NCI-H146 (cell line): Measurements from ENCODE around the gene MND1.
"Not testable (repeated sequence)": the region's sequence is repeated elsewhere in the genome, so short reads cannot be mapped to it uniquely, and the experiment has no call there.

ENCODE experiments used
- DNase-seq: peaks from one replicate; lab custom pipeline; 2025; lab: John Stamatoyannopoulos, UW

Gene MND1

GRCh38 chr4:153403726-153404125 lies 59.2 kb downstream of the MND1 start:
- DNase-seq = no peak

GRCh38 chr4:153407906-153408305 lies 63.4 kb downstream of the MND1 start:
- DNase-seq = no peak

GRCh38 chr4:153408932-153409331 lies 64.4 kb downstream of the MND1 start:
- no peak for DNase-seq

GRCh38 chr4:153409412-153409811 lies 64.9 kb downstream of the MND1 start:
- no peak for DNase-seq

- DNase-seq = no peak
Measured at GRCh38 chr4:153409924-153410501, 65.5 kb downstream of the MND1 start.

GRCh38 chr4:153413842-153414241 lies 69.4 kb downstream of the MND1 start:
- DNase-seq = no peak

GRCh38 chr4:153416456-153416855 lies 72.0 kb downstream of the MND1 start:
- not testable (repeated sequence) for DNase-seq

GRCh38 chr4:153418121-153418520 lies 73.6 kb downstream of the MND1 start:
- DNase-seq = no peak

- peak; percentile 42 for DNase-seq
Measured at GRCh38 chr4:153418558-153418957, 74.1 kb downstream of the MND1 start.

- DNase-seq = no peak
Measured at GRCh38 chr4:153419029-153419428, 74.5 kb downstream of the MND1 start.

- no peak for DNase-seq
Measured at GRCh38 chr4:153419673-153420278, 75.3 kb downstream of the MND1 start.

GRCh38 chr4:153420361-153420760 lies 75.9 kb downstream of the MND1 start:
- DNase-seq = no peak

GRCh38 chr4:153421941-153422340 lies 77.5 kb downstream of the MND1 start:
- DNase-seq = no peak

GRCh38 chr4:153426207-153426885 lies 81.9 kb downstream of the MND1 start:
- no peak for DNase-seq

GRCh38 chr4:153427363-153428071 lies 83.0 kb downstream of the MND1 start:
- DNase-seq = no peak

- no peak for DNase-seq
Measured at GRCh38 chr4:153428941-153429475, 84.5 kb downstream of the MND1 start.

GRCh38 chr4:153432965-153433753 lies 88.7 kb downstream of the MND1 start:
- peak; percentile 27 for DNase-seq

- DNase-seq = no peak
Measured at GRCh38 chr4:153433754-153434105, 89.2 kb downstream of the MND1 start.

GRCh38 chr4:153434190-153434589 lies 89.7 kb downstream of the MND1 start:
- DNase-seq = no peak

GRCh38 chr4:153438916-153439756 lies 94.6 kb downstream of the MND1 start:
- no peak for DNase-seq

- no peak for DNase-seq
Measured at GRCh38 chr4:153439831-153440230, 95.3 kb downstream of the MND1 start.
